ENCODE data around the gene PIK3C2A. TPM values are rescaled to one million over a fixed set of nuclear protein-coding genes. Genes with fewer than 3 reads are reported as not detected.

The PIK3C2A gene
- total and polyA plus RNA-seq, 4 donors, result 8.2 to 89.9 (median 13.7) TPM

DNA sequence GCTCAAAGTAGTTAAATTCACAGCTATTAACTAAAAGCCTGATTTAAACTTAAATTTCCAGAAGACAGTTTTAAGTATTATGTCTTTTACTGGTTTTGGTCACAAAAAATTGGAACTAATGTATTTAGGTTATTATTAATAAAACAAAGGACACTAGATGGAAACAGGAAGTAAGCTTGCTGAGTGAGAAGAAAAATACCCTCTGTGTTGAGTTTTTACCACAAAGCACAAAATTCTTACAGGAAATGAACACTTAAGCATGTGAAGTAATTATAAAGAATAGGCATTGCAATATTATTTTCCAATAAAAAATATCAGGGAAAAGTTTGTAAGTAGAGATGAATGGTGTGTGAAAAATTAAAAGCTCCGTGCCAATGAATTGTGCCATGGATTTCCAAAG is 46.3 kb downstream of the PIK3C2A start (continued):
- TF ChIP-seq, protein P1, sequence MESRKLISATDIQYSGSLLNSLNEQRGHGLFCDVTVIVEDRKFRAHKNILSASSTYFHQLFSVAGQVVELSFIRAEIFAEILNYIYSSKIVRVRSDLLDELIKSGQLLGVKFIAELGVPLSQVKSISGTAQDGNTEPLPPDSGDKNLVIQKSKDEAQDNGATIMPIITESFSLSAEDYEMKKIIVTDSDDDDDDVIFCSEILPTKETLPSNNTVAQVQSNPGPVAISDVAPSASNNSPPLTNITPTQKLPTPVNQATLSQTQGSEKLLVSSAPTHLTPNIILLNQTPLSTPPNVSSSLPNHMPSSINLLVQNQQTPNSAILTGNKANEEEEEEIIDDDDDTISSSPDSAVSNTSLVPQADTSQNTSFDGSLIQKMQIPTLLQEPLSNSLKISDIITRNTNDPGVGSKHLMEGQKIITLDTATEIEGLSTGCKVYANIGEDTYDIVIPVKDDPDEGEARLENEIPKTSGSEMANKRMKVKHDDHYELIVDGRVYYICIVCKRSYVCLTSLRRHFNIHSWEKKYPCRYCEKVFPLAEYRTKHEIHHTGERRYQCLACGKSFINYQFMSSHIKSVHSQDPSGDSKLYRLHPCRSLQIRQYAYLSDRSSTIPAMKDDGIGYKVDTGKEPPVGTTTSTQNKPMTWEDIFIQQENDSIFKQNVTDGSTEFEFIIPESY (IDR thresholded peaks at IDR 0.05), result no peak
- TF ChIP-seq NR2F2 (IDR thresholded peaks at IDR 0.05) (no peak), FOXA2 (IDR thresholded peaks at IDR 0.05) (no peak), FOXA1 (IDR thresholded peaks at IDR 0.05) (no peak)

DNA sequence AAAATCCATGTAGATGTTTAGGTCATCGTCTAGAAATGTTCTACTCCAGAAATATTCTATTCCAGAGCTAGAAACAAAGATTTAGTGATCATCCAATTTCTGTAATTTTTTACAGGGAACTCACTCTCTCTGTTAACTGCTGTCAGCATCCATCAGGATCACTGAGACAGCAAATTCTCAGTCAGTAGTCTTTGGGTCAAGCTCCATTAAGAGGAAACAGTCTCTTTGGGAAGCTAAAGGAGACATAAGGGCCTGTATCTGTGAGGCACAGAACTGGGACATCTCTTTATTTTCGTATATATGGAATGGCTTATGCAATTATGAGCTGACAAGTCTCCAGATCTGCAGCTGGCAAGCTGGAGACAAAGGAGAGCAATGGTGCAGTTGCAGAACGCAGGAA is 48.3 kb downstream of the PIK3C2A start:
- Histone ChIP-seq H3K4me3 (ENCODE audit: low read depth in 1 of 3, low read length in 3 of 3) (no peak overlapping the region), H3K27ac (ENCODE audit: low read depth in 1 of 2, low read length in 2 of 2) (no peak overlapping the region), H3K9ac (ENCODE audit: low read depth in 1 of 2, low read length in 2 of 2) (no peak overlapping the region), H3K9me3 (ENCODE audit: control insufficient read depth in 4 of 4, low read length in 3 of 4) (no peaks in the 10 kb centered on the region), H3K36me3 (ENCODE audit: control insufficient read depth in 4 of 4, insufficient read depth in 3 of 4, low read depth in 1 of 4, low read length in 3 of 4) (peaks cover 0 to 2% (median 0%) of the 10 kb centered on the region in 4 donors), H3K27me3 (ENCODE audit: control insufficient read depth in 4 of 4, insufficient read depth in 4 of 4, low read length in 3 of 4) (no peaks in the 10 kb centered on the region), H3K4me1 (ENCODE audit: control insufficient read depth in 4 of 4, insufficient read depth in 4 of 4, low read length in 3 of 4) (peaks cover 2 to 12% (median 5%) of the 10 kb centered on the region in 4 donors)
- DNase-seq (ENCODE audit: low spot score), result no peak
- TF ChIP-seq, protein P2, sequence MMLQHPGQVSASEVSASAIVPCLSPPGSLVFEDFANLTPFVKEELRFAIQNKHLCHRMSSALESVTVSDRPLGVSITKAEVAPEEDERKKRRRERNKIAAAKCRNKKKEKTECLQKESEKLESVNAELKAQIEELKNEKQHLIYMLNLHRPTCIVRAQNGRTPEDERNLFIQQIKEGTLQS (IDR thresholded peaks at IDR 0.05), result no peak
- TF ChIP-seq RAD21 (IDR thresholded peaks at IDR 0.05) (no peak), TAF1 (conservative IDR thresholded peaks at IDR 0.05) (no peak), CTCF (IDR thresholded peaks at IDR 0.05; ENCODE audit: low read depth, low read length, missing input control) (no peak), SP1 (IDR thresholded peaks at IDR 0.05) (no peak)
- 65% methylated on average over 3 of the region's 3 CpGs for WGBS

Other genes with a start within 250 kb of the PIK3C2A start
- gene PLEKHA7, start 193.6 kb downstream of the PIK3C2A start, total RNA-seq, result 10 to 100 TPM in 1 of 2 donors, 1 to 10 TPM in 1; 6.1 to 28.8 TPM
- gene PLEKHA7, start 193.6 kb downstream of the PIK3C2A start, polyA plus RNA-seq, result 1 to 10 TPM; 7.3 to 9.7 TPM
- 100 to 1,000 TPM; 237 to 446 TPM for gene RPS13, start 130.3 kb downstream of the PIK3C2A start, total RNA-seq
- 100 to 1,000 TPM; 497 to 638 TPM for gene RPS13, start 130.3 kb downstream of the PIK3C2A start, polyA plus RNA-seq
- gene NUCB2, start 68.8 kb upstream of the PIK3C2A start, total RNA-seq, result 100 to 1,000 TPM in 1 of 2 donors, 10 to 100 TPM in 1; 68.5 to 112 TPM
- 100 to 1,000 TPM in 1 of 2 donors, 10 to 100 TPM in 1; 94.6 to 111 TPM for gene NUCB2, start 68.8 kb upstream of the PIK3C2A start, polyA plus RNA-seq
- gene NCR3LG1, start 143.8 kb upstream of the PIK3C2A start, total RNA-seq, result under 1 TPM; 0.42 to 0.75 TPM
- gene NCR3LG1, start 143.8 kb upstream of the PIK3C2A start, polyA plus RNA-seq, result under 1 TPM; 0.18 to 0.33 TPM
- gene KCNJ11, start 180.7 kb upstream of the PIK3C2A start, total RNA-seq, result under 1 TPM in 1 of 2 donors, not detected in 1; 0.75 TPM
- gene KCNJ11, start 180.7 kb upstream of the PIK3C2A start, polyA plus RNA-seq, result 1 to 10 TPM in 1 of 2 donors, under 1 TPM in 1; 0.28 to 1.1 TPM

Data from liver (tissue), 9 donors.